ENCODE data around the gene SORCS1.

Gene SORCS1

DNA sequence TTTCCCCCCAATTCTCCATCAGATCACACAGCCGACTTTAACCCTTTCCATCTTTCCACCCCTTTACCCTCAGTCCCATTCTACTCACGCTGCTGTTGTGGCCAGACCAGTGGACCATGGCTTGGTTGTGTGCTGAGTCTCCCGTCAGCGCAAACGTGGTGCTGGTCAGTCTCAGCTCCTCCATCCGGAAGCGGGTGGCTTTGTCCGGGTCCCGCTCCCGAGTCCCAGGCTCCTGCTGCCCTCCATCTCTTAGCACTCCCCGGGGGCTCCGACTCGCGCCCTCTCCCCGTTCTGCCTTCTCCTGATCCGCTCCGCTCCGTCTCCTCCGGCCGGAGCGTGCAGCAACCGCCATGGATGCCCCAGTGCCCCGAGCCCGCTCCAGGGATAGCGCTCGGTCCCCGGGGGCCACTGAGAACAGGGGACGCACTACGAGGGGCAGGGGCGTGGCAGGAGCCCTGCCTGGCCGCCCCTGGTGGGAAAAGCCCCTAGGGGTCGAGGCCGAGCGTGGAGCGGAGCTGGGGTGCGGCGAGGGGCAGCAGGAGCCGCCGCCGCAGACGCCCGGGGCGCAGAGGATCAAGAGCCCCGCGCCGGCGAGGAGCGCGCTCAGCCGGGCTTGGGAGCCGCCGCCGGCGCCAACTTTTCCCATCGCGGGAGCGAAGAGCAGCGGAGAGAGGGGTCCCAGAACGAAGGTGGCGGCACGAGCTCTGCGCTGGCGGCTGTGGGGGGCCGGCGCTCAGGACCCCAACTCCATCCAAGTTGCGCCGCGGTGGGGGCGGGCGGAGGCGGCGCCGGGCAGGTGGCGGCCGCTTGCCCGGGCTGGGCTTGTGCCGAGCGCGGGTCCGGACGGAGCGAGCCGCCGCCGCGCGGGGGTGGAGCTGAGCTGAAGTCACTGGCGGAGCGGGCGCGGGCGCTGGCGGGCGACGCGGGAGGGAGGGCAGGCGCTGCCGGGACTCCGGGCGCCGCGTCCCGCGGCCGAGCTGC, at the start of gene SORCS1:
Gene SORCS1, minus strand, starts transcription at position 826 of the 981 bp plus-strand sequence.
- no peak within 1 kb of the TSS for H3K4me3 ChIP-seq (ENCODE audit: low read depth, low read length)
- TF ChIP-seq, protein P1, sequence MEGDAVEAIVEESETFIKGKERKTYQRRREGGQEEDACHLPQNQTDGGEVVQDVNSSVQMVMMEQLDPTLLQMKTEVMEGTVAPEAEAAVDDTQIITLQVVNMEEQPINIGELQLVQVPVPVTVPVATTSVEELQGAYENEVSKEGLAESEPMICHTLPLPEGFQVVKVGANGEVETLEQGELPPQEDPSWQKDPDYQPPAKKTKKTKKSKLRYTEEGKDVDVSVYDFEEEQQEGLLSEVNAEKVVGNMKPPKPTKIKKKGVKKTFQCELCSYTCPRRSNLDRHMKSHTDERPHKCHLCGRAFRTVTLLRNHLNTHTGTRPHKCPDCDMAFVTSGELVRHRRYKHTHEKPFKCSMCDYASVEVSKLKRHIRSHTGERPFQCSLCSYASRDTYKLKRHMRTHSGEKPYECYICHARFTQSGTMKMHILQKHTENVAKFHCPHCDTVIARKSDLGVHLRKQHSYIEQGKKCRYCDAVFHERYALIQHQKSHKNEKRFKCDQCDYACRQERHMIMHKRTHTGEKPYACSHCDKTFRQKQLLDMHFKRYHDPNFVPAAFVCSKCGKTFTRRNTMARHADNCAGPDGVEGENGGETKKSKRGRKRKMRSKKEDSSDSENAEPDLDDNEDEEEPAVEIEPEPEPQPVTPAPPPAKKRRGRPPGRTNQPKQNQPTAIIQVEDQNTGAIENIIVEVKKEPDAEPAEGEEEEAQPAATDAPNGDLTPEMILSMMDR (IDR thresholded peaks at IDR 0.05; ENCODE audit: insufficient read depth, low read depth, low read length, missing control alignments), result no peak
- DNase-seq (ENCODE audit: low read depth), result no peak

DNA sequence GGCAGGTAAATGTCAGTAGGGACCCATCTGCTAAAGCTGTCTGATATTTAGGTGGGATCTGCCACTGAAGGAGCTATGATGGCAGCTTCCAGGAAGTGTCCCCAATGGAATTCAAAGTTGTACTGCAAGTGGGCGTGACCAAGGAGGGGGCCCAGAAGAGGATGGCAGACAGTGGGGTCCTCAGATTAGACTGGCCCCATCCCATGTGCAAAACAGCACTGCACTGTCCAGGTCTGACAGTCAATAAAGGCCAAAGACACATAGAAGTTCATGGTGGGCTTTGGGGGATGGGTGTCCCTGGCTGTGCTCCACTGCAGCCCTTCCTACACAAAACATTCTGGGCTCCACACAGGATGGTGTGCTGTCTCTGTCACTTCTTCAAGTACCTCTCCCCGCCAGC, 49.8 kb upstream of the SORCS1 start:
- H3K4me3 ChIP-seq (ENCODE audit: low read depth, low read length), result no peak overlapping the region
- no peak for DNase-seq (ENCODE audit: low read depth)
- TF ChIP-seq, protein P1 (IDR thresholded peaks at IDR 0.05; ENCODE audit: insufficient read depth, low read depth, low read length, missing control alignments), result no peak

DNA sequence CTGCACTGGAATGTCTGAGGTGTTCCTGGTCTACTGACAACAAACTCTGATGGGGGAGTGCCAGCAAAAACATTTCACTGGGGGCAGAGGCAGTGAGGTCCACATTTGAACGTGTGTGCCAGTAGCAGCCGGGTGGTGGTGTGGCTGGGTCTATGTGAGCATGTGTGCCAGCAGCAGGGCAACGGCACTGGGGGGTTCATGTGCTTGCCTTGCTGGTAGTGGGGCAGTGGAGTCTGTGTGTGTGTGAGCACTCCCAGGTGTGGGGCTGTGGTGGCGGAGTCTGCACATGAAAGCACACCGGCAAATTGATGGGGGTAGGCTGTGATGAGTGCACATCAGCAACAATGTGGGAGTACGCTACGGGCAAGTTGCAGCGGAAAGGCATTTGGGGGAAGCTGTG, 49.4 kb upstream of the SORCS1 start:
- TF ChIP-seq, protein P1 (IDR thresholded peaks at IDR 0.05; ENCODE audit: insufficient read depth, low read depth, low read length, missing control alignments), result no peak
- H3K4me3 ChIP-seq (ENCODE audit: low read depth, low read length), result no peak overlapping the region
- no peak for DNase-seq (ENCODE audit: low read depth)

DNA sequence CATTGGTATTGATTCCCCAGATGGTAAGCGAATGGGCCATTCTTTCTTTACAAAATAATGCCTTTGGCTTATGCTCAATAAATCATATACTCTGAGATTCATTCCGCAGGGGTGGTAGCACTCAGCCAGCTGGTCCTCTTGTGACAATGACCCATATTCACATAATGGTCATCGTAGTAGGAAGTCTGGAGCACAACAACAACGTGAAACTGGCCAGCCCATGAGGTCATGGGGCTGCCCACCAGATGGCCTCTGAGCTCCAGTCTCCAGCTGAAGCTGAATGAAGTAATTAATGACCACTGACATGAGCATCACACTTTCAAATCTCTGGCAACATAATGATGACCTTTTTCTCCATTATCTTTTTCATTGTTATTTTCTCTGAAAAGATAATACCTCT, 42.3 kb upstream of the SORCS1 start:
- no peak for DNase-seq (ENCODE audit: low read depth)
- no peak overlapping the region for H3K4me3 ChIP-seq (ENCODE audit: low read depth, low read length)
- TF ChIP-seq, protein P1 (IDR thresholded peaks at IDR 0.05; ENCODE audit: insufficient read depth, low read depth, low read length, missing control alignments), result no peak

DNA sequence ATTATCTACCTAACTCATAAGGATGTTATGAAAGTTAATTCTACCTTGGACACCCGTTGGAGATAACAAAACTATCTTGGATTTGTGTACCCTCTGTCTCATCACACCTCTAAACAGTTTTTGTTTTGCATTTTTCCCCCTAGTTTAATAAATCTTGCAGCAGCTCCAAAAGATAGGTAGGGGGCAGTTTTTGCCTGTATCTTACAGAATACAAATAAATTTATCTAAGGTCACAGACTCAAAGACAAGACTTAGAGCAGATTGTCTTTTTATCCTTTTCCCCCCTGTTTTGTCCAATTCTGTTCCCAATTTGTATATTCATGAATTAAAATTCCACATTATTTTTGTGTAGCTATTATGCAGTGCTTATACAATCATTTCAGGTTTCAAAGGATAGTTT, 5.0 kb upstream of the SORCS1 start:
- TF ChIP-seq, protein P1 (IDR thresholded peaks at IDR 0.05; ENCODE audit: insufficient read depth, low read depth, low read length, missing control alignments), result no peak
- no peak for DNase-seq (ENCODE audit: low read depth)
- no peak overlapping the region for H3K4me3 ChIP-seq (ENCODE audit: low read depth, low read length)

DNA sequence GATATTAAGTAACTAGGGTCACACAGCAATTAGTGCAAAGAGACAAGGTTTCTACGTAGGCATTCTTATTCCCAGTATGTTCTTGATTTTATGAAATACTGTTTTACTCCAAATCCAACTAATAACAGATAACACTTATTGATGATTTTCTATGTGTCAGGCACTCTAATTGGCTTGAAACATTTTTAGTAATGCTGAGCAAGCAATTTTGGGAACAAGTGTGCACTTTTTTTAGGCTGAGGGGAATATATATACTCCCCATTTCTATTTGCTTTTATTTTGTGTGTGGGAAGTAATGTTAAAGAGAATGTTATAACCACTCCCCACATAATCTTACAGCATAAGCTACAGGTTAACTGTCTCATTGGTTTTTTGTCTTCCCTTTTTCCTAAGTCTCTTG, 4.2 kb upstream of the SORCS1 start:
- TF ChIP-seq, protein P1 (IDR thresholded peaks at IDR 0.05; ENCODE audit: insufficient read depth, low read depth, low read length, missing control alignments), result no peak
- no peak overlapping the region for H3K4me3 ChIP-seq (ENCODE audit: low read depth, low read length)
- DNase-seq (ENCODE audit: low read depth), result no peak

Data from GM12865 (cell line).